HG03280 (cell line): ENCODE results near the gene FBXL20.

ENCODE experiments used
- ATAC-seq: cut with Tn5 transposase; IDR thresholded peaks from one replicate; pipeline ENCODE4 v1.9.1; 2021; ENCODE audit warnings: mild to moderate bottlenecking, moderate library complexity; ENCODE audit not compliant: unreplicated experiment

The FBXL20 gene

GRCh38 chr17:39208893-39209292, 192.5 kb downstream of the FBXL20 start:
- ATAC-seq, result no peak

- ATAC-seq, result no peak
These were observed 193.3 kb downstream of the FBXL20 start for GRCh38 chr17:39208136-39208535.

- no peak for ATAC-seq
These were observed 196.3 kb downstream of the FBXL20 start for GRCh38 chr17:39205112-39205526.

- ATAC-seq, result no peak
These were observed 197.2 kb downstream of the FBXL20 start for GRCh38 chr17:39204245-39204644.
